GM18499 (cell line): ENCODE results near the gene PIK3IP1.

Experiments
- ATAC-seq: cut with Tn5 transposase; IDR thresholded peaks from one replicate; pipeline ENCODE4 v1.9.1; 2021; ENCODE audit warnings: moderate number of reproducible peaks; ENCODE audit not compliant: insufficient read depth, unreplicated experiment

Gene PIK3IP1

DNA sequence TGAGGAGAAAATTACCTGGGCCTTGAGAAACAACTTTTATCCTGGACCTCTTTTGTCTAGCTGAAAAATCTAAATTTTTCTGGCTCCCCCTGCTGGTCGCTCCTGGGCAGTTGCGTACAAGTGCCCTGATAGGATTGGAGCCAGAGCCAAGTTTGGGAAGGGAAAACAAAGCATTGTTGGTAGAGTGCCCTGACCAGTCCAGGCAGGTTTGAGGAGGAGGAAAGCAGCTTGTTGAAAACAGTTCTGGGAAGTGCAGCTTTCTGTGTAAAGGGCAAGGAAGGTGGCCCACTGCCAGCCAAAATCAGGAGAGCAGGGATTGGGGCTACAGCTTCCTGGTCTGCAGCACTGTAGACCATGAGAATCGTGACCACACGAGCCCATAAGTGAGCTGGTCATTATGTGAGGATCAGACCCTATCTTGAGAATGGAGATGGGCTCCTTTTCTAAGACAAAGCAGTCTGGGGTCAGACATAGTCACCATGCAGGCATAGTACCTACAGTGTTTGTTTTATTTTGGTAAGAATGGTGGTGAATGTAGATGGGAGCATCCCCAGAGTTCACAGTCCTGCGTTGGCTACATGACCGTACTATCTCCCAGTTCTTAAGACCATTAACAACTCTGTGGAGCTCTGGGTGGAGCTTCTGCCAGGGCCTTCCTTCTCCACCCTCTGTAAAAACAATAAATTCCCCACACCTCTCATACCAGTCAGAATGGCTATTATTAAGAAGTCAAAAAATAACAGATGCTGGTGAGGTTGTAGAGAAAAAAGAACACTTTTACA is 21.3 kb upstream of the PIK3IP1 start:
- ATAC-seq, result no peak

DNA sequence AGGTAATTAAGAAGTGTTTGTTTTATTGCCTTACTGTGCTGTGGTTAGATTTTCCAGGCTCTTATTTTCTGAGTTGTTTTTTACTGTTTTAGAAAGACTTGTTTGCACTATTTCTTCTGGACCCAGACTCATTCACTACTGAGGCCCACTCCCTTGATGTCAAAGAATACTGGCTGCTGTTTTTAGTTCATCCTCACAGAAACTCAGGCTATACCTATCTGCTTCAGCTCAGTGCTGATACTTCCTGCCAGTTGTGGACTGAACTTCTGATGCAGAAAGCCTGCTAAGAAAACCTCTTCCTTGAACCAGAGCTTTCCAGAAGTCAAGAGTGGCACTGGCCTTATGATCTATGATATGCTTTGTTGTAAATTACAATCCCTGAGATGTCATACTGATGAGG is 15.9 kb upstream of the PIK3IP1 start:
- no peak for ATAC-seq

DNA sequence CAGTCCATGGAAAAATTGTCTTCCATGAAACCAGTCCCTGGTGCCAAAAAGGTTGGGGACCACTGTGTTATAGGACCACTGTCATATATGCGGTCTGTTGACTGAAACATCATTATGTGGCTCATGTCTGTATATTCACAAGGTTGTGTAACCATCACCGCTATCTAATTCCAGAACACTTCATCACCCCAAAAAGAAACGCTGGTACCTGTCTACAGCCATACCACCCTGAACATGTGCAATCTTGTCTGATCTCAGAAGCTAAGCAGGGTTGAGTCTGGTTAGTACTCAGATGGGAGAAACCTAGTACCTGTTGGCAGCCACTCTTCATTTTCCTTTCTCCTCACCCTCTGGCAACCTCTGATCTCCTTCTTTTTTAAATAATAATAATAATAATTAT is 12.9 kb upstream of the PIK3IP1 start:
- no peak for ATAC-seq

DNA sequence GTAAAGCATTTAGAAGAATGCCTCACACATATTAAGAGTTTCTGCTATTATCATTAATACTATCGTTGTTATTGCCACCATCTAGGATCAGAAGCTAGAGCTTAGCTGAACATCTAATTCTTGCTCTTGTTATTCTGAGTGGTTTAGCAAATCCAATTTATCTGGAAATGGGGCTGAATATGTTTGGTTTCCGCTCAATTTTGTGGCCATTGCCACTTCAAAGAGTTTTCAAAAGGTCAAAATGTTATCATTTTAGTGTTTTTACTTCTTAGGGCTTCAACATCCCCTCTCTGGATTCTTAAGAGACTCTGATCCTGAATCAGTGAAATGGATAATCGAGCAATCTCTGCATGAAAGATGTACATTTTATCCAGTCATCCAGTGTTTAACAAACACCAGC is 10.2 kb upstream of the PIK3IP1 start:
- ATAC-seq, result no peak

DNA sequence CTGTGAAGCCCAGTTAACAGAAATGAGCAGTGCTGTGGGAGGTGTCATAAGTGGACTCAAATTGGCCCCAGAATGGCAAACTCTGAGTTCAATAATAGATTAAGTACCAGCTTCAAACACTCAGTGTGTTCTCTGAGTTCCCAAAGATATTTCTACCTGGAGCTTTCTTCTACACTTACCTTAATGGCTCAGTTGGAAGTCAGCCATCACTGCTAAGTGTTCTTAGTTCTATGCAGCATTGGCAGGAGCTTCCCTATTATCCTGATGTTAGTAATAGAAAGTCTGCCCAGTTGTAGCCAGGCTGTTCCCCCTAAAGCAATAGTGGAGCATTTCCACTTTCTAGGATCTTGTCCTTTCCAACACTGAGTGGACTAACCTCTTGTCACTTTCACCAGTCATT is 9.7 kb upstream of the PIK3IP1 start:
- ATAC-seq, result no peak

DNA sequence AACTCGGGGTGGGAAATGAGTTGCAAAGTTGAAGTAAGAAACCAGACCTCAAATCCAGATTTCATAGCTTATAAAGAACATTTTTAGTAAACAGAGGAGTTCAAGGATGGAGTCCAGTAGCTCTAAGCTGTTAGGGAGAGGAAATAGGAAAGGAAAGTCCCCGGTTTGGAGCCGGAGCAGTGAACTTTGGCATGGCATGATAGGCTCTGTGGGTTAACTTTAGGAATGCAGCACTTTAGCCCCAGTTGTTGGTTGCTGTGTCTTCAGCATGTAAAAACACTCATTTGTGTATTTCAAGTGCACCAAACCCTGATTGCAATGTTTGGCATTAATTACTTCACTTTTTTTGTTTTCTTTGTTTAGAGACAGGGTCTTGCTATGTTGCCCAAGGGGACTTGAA is 8.6 kb upstream of the PIK3IP1 start:
- no peak for ATAC-seq

DNA sequence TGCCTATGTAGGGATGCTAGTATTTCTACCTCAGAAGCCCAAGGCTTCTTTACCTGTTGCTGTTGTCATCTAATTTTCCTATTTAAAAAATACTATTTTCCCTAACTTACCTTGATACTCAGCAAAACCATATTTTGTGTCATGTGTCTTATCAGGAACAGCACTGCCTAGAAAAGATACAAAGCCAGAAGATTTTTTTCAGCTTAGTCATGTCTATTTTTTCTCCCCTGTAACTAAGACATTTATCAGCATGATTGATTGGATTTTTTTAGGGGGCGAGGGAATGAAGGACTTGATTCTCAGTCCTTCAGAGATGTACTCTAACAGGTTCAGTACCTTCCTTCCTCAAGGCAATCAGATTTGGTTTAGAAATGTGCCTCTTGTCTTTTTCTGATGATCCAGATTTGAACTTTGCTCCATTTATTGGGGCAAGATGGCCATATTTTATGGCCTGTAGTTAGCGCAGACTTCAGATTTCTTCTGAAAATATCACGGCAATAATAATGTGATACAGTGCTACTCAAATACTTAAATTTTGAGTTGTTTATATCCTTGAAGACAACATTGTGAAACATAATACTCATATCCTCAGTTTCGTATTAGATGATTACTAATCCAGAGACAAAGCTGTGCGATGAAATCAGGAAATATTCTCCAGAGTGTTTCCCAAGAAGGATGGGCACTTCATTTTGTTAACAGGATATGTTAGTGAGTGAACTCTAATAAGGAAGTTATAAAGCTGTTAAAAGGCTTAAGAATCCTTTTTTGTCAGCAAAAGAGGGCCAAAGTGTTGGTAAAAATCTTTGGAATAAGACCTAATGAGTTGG is 3.8 kb upstream of the PIK3IP1 start:
- ATAC-seq, result no peak

DNA sequence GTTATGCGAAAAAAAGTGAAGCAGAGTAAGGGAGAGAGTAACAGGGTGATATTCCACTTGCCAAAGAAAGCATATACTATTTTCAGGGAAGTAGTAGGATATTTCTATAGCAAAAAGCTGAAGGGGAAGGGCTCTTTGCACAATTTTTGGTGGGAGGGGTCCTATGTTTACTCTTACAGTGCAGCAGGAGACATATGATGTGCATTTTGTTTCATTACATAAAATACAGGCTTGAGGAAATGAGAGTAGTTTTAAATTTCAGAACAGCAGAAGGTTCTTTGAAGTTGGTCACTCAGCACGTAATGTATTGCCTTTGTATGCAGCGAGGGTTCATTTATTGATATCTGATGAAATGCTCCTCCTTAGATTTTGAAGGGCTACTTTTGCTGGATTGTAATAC is 3.1 kb upstream of the PIK3IP1 start:
- ATAC-seq, result no peak

DNA sequence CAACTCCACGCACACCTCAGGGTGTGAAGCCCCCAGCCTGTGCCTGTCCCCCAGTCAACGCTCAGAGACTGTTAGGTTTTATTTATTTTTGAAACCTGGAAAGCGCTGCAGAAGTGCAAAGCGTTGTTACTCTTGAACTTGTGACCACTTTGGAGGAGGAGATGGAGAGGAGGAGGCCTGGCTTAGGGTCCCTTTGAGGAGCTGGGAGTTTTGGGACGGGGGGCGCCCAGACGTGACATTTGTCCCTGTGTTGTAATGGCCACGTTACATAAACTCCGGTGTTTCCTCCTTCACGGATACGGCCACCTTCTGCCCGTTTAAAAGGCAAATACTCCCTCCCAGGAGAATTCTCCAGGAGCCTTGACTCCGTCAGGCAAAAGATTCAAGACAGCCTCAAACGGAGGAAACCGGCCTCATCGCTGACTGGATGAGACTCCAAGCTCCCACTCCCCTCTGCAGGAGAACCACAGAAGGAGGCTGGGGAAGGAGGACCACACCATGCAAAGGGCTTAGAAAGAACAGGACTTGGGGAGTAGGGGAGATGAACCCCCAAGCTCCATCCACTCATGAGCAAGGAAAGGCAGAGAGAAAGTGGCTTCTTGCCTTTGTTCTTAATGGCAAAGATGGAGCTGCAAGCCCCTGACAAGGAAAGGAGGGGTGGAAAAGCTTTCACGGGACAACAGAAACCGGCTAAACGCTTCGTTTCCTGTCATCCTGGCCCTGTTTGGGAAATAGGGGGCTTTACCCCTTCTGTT is 630 bp downstream of the PIK3IP1 start:
- no peak for ATAC-seq

DNA sequence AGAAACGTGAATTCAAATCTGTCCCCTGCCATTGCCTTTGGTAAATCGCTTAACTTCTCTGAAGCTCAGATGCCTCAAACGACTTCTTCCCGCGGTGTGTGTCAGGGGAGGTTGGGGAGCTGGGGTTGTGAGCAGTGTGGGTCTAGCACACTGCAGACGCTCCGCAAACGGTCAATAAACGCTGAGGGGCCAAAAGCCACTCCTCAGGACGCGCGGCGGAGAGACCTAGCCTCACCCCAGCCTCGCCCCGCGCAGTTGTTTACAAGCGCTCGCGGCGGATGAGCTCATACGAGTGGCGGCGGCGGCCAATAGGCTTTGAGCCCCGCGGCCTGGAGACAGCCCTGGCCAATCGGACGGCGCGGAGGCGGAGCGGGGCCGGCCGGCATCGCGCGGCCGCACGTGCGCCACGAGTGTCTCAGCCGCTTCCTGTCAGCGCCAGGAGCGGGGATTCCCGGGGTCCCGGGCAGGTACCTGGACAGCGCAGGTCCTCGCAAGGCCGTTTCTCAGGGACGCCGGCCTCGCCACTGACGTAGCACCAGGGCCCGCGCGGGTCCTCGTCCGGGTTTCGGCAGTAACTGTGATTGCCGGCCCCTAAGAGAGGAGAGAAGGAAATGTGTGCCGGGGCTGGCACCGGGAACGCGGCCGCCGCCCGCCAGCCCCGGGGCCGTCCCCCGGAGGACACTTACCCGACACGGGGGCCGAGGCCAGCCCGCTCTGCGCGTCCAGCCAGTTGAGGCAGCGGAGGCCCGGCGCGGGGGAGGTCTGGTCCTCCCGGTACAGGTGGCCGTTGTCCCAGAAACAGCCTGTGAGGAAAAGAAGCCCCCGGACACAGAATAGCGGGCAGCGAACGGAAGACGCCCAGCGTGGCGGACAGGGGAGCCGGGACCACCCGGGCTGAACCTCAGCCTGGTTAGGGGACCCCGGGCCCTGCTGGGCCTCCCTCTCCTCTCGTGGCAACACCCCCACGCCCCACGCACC is 1.5 kb downstream of the PIK3IP1 start:
- ATAC-seq, result peak; percentile 65

DNA sequence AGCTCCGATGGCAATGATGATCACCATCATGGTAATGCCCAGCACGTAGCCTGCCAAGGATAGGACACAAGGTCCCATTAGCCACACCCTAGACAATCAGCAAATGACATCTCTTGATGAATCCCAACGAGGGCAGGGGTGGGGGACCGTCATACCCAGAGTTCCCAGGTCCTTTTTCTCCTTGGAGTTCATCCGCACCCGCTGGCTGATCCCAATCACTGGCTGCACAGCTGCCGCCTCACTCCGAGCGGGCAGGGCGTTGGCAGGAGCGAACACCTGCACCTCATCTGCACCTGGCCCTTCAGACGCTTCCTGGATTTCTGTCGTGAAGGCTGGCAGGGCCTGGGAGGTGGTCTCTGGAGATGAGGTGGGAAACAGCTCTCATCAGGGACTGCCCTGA is 2.9 kb downstream of the PIK3IP1 start:
- no peak for ATAC-seq

DNA sequence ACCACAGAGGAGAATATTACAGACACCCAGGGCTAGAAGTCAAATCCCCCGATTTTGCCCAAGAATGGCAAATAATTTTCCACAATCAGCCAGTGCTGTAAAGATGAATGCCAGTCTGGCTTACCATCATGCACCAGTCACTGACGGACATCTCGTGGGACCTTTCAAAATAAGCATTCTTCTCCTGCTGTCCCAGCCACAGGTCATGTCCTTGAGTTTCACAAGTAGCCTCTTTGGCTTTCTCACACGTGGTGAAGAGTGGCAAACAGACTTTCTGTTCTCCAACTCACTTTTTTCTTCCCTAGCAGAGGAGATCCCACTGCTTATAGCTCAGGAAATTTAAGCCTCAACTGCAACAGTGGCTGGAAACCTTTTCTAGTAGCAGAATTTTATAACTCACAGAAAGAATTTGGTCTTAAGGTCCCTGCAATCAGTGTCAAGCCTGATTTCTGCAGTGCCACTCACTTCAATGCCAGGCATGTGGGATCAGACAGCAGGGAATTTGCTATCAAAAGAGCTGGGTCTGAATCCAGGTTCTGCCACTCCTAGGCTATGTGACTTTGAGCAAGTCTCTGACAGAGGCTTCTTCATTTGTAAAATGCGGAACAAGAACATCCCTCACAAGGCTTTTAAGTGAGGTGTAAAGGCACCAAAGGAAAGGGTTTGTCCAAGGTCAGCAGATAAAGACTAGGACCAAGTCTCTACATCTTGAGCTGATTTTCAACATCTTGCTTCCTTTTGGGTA is 3.6 kb downstream of the PIK3IP1 start:
- ATAC-seq, result no peak

DNA sequence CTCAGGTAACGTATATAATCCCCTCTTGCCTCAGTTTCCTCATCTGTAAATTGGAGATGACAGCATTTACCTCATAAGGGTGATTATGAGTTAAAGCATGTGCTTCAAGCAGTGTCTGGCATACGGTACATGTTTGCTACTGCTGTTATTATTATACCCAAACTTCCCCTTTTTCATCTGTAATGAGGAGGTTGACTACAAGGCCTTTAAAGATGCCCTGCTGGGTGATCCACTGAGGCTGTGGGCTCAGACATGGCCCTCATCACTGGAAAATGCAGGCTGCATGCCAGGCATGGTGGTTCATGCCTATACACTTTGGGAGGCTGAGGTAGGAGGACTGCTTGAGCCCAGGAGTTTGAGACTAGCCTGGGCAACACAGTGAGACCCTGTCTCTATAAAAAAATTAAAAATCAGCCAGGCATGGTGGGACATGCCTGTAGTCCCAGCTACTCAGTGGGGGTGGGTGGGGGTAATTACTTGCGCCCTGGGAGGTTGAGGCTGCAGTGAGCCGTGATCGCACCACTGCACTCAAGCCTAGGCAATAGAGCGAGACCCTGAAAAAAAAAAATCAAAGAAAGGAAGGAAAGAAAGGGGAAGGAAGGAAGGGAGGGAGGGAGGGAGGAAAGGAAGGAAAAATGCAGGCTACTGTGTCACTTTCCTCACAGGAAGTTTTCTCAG is 4.3 kb downstream of the PIK3IP1 start:
- ATAC-seq, result no peak

DNA sequence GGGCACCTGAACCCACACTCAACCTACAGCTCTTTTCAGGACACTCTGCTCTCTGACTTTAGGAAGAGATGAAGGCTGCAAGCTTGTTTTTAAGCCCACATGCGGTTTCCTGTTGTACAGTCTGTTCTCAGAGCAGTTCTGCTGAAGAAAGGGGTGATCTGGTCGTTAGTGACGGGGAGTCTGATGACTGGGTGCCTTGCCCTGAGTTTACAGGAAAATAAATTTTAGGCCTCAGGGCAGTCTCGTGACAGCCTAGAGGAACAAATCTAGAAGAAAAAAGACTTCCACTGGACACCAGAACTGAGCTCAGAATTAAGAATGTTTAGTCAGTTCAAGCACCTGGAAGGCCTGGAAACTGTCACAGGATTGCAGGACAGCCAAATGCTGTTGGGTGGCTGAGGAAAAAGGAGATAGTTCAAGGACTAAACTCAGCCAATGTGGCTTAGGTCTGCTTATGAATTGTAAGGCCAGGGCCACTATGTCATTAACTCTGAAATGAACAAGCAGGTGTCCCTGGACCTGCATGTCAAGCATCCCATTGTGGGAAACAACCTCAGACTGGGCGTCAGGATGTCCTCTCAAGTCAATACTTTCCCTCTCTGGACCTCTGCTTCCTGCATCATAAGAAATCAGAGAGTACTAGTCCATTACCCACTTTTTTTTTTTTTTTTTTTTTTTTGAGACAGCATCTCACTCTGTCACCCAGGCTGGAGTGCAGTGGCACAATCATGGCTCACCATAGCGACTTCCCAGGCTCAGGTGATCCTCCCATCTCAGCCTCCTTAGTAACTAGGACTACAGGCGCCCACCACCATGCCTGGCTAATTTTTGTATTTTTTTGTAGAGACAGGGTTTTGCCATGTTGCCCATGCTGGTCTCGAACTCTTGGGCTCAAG is 5.7 kb downstream of the PIK3IP1 start:
- ATAC-seq, result no peak

DNA sequence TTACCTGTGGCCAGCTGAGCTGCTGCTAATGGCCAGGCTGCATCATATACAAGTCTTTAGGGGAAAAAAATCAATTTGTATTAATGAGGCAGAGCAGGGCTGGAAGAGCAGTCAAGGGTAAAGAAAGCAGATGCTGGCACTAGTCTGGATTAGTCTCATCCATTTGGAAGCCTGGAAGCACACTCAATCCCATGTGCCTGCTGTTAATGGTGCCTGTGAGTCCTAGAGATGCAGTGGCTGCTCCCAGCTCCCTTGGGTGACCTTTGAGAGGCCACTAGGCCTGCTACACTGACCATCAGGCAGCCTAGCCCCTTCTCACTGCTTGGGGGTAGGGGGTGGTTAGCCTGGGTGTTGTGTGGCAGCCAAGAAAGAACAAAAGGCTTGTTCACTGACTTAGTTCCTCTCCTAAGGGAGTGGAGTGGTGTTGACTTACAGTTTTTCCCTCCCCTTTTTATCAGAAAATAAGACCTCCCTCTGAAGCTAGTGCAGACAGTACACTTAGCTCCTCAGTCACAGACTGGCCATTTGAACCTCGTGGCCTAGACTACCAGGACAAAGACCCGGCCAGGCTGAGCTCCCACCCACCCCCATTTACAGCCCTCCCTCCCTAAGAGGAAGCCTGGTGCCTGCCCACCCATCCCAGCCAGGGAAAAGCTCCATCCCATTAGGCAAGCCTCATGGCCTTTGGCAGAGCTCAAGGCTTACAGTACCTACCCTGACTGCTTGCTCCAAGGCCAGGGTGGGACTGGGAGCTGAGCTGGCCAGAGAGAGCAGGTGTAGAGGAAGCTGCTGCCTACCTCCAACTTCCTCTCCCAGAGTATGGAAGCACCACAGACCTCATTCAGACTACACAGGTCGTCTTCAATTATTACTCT is 7.8 kb downstream of the PIK3IP1 start:
- no peak for ATAC-seq

DNA sequence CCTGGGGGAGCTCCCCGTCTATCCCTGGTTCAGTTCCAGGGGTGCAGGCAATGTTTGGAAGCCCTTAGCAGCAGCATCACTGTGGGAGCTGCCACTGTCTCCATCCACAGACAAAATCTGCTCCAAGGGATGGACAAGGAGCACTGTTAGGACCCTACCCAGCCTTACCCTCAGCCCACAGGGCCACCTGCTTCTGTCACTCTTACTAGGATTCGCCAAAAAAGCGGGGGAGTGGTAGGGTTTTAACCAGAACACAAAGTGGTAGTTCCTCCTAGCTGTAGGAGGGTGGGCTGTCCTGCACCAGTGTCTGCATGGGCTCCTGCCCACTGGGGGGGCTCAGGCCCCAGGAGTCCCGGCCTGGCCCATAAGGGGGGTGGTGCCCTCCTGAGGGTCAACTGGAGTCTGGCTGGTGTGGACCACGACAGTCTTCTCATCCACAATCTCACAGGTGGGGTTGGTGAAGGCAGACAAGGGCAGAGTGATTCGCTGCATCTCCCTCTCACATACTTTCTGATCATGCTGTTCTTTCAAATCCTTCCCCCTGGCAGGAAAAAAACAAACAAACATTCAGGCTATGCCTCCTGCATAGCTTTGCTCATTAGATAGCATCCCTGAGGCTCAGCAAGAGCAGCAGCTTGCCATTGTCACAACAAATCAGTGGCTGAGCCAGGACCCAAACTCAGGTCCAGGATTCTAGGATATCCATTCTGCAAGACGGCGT is 9.4 kb downstream of the PIK3IP1 start:
- no peak for ATAC-seq
